Measurements from ENCODE around the gene RAB44. TPM values are rescaled to one million over a fixed set of nuclear protein-coding genes. Genes with fewer than 3 reads are reported as not detected.

The RAB44 gene
- polyA plus RNA-seq, 1 experiment = not detected

DNA sequence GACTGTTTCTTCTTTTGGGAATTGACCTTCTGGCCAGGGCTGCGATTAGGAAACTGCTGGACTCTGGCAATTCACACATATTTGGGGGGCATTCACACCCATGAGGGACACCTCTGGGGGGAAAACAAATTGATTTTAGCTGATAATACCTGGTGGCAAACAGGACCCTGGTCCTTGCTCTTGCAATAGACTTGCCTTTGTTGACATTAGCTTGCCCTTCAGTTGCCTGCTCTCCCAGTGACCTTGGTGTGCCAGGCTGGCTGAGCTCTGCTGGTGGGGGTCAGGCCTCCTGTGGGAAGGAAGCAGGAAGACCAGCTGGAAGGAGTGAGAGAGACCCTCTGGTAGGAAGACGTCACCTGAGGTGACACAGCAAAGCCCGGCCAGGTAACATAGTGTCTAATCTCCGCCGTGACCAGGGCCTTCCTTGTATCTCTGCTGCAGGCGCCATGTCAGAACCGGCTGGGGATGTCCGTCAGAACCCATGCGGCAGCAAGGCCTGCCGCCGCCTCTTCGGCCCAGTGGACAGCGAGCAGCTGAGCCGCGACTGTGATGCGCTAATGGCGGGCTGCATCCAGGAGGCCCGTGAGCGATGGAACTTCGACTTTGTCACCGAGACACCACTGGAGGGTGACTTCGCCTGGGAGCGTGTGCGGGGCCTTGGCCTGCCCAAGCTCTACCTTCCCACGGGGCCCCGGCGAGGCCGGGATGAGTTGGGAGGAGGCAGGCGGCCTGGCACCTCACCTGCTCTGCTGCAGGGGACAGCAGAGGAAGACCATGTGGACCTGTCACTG lies 13.8 kb upstream of the RAB44 start:
- TF ChIP-seq, protein P1, sequence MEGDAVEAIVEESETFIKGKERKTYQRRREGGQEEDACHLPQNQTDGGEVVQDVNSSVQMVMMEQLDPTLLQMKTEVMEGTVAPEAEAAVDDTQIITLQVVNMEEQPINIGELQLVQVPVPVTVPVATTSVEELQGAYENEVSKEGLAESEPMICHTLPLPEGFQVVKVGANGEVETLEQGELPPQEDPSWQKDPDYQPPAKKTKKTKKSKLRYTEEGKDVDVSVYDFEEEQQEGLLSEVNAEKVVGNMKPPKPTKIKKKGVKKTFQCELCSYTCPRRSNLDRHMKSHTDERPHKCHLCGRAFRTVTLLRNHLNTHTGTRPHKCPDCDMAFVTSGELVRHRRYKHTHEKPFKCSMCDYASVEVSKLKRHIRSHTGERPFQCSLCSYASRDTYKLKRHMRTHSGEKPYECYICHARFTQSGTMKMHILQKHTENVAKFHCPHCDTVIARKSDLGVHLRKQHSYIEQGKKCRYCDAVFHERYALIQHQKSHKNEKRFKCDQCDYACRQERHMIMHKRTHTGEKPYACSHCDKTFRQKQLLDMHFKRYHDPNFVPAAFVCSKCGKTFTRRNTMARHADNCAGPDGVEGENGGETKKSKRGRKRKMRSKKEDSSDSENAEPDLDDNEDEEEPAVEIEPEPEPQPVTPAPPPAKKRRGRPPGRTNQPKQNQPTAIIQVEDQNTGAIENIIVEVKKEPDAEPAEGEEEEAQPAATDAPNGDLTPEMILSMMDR (IDR thresholded peaks at IDR 0.05; ENCODE audit: low read depth, low read length) = no peak
- H3K4me3 ChIP-seq (ENCODE audit: low read depth, low read length) = peak overlapping the region; percentile 99
- no peaks in the 10 kb centered on the region for H3K27me3 ChIP-seq (ENCODE audit: control insufficient read depth, insufficient read depth, low read length)
- H3K9me3 ChIP-seq (ENCODE audit: control insufficient read depth, insufficient read depth, low read length) = peaks cover 11% of the 10 kb centered on the region; the same call in 1 of the 2 replicates
- peak overlapping the region; percentile 11 for H3K27ac ChIP-seq (ENCODE audit: low read depth, low read length)
- CTCF ChIA-PET = interaction anchor here (1.0 to 4.1 kb wide), 4 partner anchors 41 to 75 kb away, joined by 4 to 21 read pairs (median 20); no protein-coding TSS in a partner anchor
- POLR2A ChIA-PET = interaction anchor here (1.7 kb wide), 1 partner anchor 56 kb away, joined by 6 read pairs; no protein-coding TSS in a partner anchor
- DNase-seq (ENCODE audit: low read depth, low spot score) = no peak

DNA sequence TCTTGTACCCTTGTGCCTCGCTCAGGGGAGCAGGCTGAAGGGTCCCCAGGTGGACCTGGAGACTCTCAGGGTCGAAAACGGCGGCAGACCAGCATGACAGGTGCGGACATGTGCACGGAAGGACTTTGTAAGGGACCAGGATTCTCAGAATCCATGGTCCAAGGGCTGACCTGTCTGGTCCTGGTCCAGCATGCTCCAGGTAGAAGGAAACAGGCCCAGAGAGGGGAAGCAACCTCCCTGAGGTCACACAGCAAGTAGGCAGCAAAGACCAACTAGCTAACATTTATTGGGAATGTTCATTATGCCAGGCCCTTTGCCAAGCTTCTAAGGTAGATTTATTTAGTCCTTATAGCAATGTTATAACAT lies 13.2 kb upstream of the RAB44 start:
- no peak overlapping the region for H3K27ac ChIP-seq (ENCODE audit: low read depth, low read length)
- no peaks in the 10 kb centered on the region for H3K27me3 ChIP-seq (ENCODE audit: control insufficient read depth, insufficient read depth, low read length)
- CTCF ChIA-PET = interaction anchor here (1.0 to 4.1 kb wide), 2 partner anchors 40 to 75 kb away, joined by 4 to 21 read pairs; no protein-coding TSS in a partner anchor
- H3K9me3 ChIP-seq (ENCODE audit: control insufficient read depth, insufficient read depth, low read length) = peaks cover 5% of the 10 kb centered on the region; the same call in 1 of the 2 replicates
- POLR2A ChIA-PET = no interaction called here
- TF ChIP-seq, protein P1 (IDR thresholded peaks at IDR 0.05; ENCODE audit: low read depth, low read length) = no peak
- H3K4me3 ChIP-seq (ENCODE audit: low read depth, low read length) = peak overlapping the region; percentile 99
- DNase-seq (ENCODE audit: low read depth, low spot score) = no peak

DNA sequence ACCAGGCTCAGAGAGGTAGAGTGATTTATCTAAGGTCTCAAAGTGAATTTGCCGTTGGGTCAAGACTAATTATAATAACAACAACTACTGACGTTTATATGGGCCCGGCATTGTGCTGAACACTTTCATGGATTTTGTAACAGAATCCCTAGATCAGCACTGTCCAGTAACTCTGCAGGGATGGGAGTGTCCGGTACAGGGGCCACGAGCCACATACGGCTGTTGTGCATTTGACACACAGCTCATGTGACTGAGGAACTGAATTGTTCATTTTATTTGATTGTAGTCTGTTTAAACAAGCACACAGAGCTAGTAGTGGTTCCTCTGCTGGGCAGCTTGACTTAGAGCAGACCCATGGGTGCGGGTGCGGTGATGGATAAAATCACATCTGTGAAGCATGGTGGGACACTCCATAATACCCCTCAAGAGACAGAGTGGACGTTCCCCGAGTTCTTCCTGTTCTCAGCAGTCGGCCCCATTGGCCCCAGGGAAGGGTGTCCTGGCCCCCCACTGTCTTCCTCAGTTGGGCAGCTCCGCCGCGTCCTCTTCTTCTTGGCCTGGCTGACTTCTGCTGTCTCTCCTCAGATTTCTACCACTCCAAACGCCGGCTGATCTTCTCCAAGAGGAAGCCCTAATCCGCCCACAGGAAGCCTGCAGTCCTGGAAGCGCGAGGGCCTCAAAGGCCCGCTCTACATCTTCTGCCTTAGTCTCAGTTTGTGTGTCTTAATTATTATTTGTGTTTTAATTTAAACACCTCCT lies 12.3 kb upstream of the RAB44 start:
- ChIA-PET POLR2A (interaction anchor here (0.8 to 1.2 kb wide), 2 partner anchors 58 to 70 kb away, joined by 3 to 11 read pairs; no protein-coding TSS in a partner anchor), CTCF (interaction anchor here (0.6 to 4.1 kb wide), 4 partner anchors 39 to 74 kb away, joined by 3 to 21 read pairs (median 4); no protein-coding TSS in a partner anchor)
- Histone ChIP-seq H3K9me3 (ENCODE audit: control insufficient read depth, insufficient read depth, low read length) (no peaks in the 10 kb centered on the region; the same call in 1 of the 2 replicates), H3K27me3 (ENCODE audit: control insufficient read depth, insufficient read depth, low read length) (no peaks in the 10 kb centered on the region), H3K4me3 (ENCODE audit: low read depth, low read length) (no peak overlapping the region), H3K27ac (ENCODE audit: low read depth, low read length) (peak overlapping the region; percentile 70)
- TF ChIP-seq, protein P1 (IDR thresholded peaks at IDR 0.05; ENCODE audit: low read depth, low read length) = no peak
- no peak for DNase-seq (ENCODE audit: low read depth, low spot score)

DNA sequence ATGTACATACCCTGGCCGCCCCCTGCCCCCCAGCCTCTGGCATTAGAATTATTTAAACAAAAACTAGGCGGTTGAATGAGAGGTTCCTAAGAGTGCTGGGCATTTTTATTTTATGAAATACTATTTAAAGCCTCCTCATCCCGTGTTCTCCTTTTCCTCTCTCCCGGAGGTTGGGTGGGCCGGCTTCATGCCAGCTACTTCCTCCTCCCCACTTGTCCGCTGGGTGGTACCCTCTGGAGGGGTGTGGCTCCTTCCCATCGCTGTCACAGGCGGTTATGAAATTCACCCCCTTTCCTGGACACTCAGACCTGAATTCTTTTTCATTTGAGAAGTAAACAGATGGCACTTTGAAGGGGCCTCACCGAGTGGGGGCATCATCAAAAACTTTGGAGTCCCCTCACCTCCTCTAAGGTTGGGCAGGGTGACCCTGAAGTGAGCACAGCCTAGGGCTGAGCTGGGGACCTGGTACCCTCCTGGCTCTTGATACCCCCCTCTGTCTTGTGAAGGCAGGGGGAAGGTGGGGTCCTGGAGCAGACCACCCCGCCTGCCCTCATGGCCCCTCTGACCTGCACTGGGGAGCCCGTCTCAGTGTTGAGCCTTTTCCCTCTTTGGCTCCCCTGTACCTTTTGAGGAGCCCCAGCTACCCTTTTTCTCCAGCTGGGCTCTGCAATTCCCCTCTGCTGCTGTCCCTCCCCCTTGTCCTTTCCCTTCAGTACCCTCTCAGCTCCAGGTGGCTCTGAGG lies 11.5 kb upstream of the RAB44 start:
- H3K27ac ChIP-seq (ENCODE audit: low read depth, low read length) = peak overlapping the region; percentile 70
- H3K9me3 ChIP-seq (ENCODE audit: control insufficient read depth, insufficient read depth, low read length) = no peaks in the 10 kb centered on the region; the same call in 1 of the 2 replicates
- ChIA-PET POLR2A (interaction anchor here (1.2 kb wide), 1 partner anchor 58 kb away, joined by 3 read pairs; no protein-coding TSS in a partner anchor), CTCF (interaction anchor here (0.6 to 2.9 kb wide), 3 partner anchors 57 to 73 kb away, joined by 3 to 10 read pairs (median 3); no protein-coding TSS in a partner anchor)
- H3K27me3 ChIP-seq (ENCODE audit: control insufficient read depth, insufficient read depth, low read length) = no peaks in the 10 kb centered on the region
- TF ChIP-seq, protein P1 (IDR thresholded peaks at IDR 0.05; ENCODE audit: low read depth, low read length) = no peak
- DNase-seq (ENCODE audit: low read depth, low spot score) = no peak
- no peak overlapping the region for H3K4me3 ChIP-seq (ENCODE audit: low read depth, low read length)
